IMR-90 (cell line): ENCODE data around the gene MYOM1. TPM values are rescaled to one million over a fixed set of nuclear protein-coding genes. Genes with fewer than 3 reads are reported as not detected.

Experiments used
- ATAC-seq: fragments of 200-7000 bp; cut with Tn5 transposase; 2 replicates; pipeline ENCODE4 v1.9.1; 2020; ENCODE audit warnings: low read depth, mild to moderate bottlenecking, moderate library complexity
- BruUV-seq: library from RNA; stranded (reverse); fragments of 400-500 nt; replicated peaks from 2 replicates; lab custom pipeline; 2021; lab: Mats Ljungman, UMichigan
- CTCF ChIA-PET: fragments of 300-600 bp; formaldehyde crosslinking; extraction: SDS; loops from one replicate; lab custom pipeline; 2021; ENCODE audit warnings: antibody characterized with exemption; lab: Yijun Ruan, JAX
- POLR2A ChIA-PET: fragments of 300-600 bp; sonication (Branson Sonifier 250); formaldehyde crosslinking; loops from one replicate; lab custom pipeline; 2022; ENCODE audit warnings: antibody characterized with exemption; ENCODE audit not compliant: unreplicated experiment; lab: Charles Lee
- DNase-seq: peaks from one replicate; pipeline ENCODE4 v3.0.0; 2013
- H2AFZ ChIP-seq: replicated peaks from 2 replicates; pipeline ENCODE3; 2013; ENCODE audit warnings: low read length, mild to moderate bottlenecking; ENCODE audit not compliant: poor library complexity
- H2AK5ac ChIP-seq: 2 replicates; pipeline ENCODE4 v1.6.1; 2013; ENCODE audit warnings: low read depth, low read length, inconsistent platforms
- H2AK9ac ChIP-seq: replicated peaks from 2 replicates; pipeline ENCODE3; 2013; ENCODE audit warnings: mild to moderate bottlenecking, low read depth, low read length, moderate library complexity; ENCODE audit not compliant: poor library complexity
- H2BK120ac ChIP-seq: 2 replicates; pipeline ENCODE4 v1.6.1; 2013; ENCODE audit warnings: low read depth, low read length, inconsistent platforms
- H2BK15ac ChIP-seq: 3 replicates; pipeline ENCODE4 v1.6.1; 2013; ENCODE audit warnings: low read depth, low read length, inconsistent platforms
- H2BK20ac ChIP-seq: 2 replicates; pipeline ENCODE4 v1.6.1; 2013; ENCODE audit warnings: low read depth, mild to moderate bottlenecking, inconsistent platforms, low read length, moderate library complexity
- H2BK5ac ChIP-seq: 2 replicates; pipeline ENCODE4 v1.6.1; 2013; ENCODE audit warnings: mild to moderate bottlenecking, low read depth, low read length, inconsistent platforms; ENCODE audit not compliant: poor library complexity, severe bottlenecking
- H3K14ac ChIP-seq: replicated peaks from 2 replicates; pipeline ENCODE4 v1.6.1; 2013; ENCODE audit warnings: low read depth, low read length, inconsistent platforms
- H3K18ac ChIP-seq: 2 replicates; pipeline ENCODE4 v1.6.1; 2013; ENCODE audit warnings: low read depth, low read length, control low read depth
- H3K23ac ChIP-seq: 2 replicates; pipeline ENCODE4 v1.6.1; 2013; ENCODE audit warnings: low read depth, low read length, inconsistent platforms
- H3K27ac ChIP-seq: 2 replicates; pipeline ENCODE4 v1.5.1; 2013; ENCODE audit warnings: mild to moderate bottlenecking, control low read depth, low read length; ENCODE audit not compliant: insufficient read depth
- H3K27me3 ChIP-seq: 2 replicates; pipeline ENCODE4 v1.6.1; 2013; ENCODE audit warnings: low read length; ENCODE audit not compliant: control insufficient read depth, insufficient read depth
- H3K36me3 ChIP-seq: 2 replicates; pipeline ENCODE4 v1.6.1; 2013; ENCODE audit warnings: low read length, mixed read lengths; ENCODE audit not compliant: control insufficient read depth, insufficient read depth
- H3K4ac ChIP-seq: 2 replicates; pipeline ENCODE4 v1.6.1; 2013; ENCODE audit warnings: low read depth, low read length, inconsistent platforms
- H3K4me1 ChIP-seq: 2 replicates; pipeline ENCODE4 v1.6.1; 2013; ENCODE audit warnings: low read length, mixed read lengths; ENCODE audit not compliant: control insufficient read depth, insufficient read depth
- H3K4me2 ChIP-seq: 2 replicates; pipeline ENCODE4 v1.6.1; 2013; ENCODE audit warnings: low read depth, mild to moderate bottlenecking, control low read depth, low read length, moderate library complexity
- H3K4me3 ChIP-seq: 2 replicates; pipeline ENCODE4 v1.5.1; 2013; ENCODE audit warnings: low read depth, mild to moderate bottlenecking, control low read depth, low read length, moderate library complexity; ENCODE audit not compliant: insufficient read depth
- H3K56ac ChIP-seq: 2 replicates; pipeline ENCODE4 v1.6.1; 2013; ENCODE audit warnings: low read length, inconsistent platforms; ENCODE audit not compliant: insufficient read depth; ENCODE audit errors: extremely low read depth
- H3K79me1 ChIP-seq, 2 experiments: 2 replicates each; pipeline ENCODE4 v1.6.1; 2013; ENCODE audit warnings: low read length in 2 of 2, inconsistent platforms in 1 of 2, low read depth in 1 of 2
- H3K9ac ChIP-seq: 2 replicates; pipeline ENCODE4 v1.6.1; 2013; ENCODE audit warnings: low read depth, low read length, control low read depth
- H3K9me1 ChIP-seq: 2 replicates; pipeline ENCODE4 v1.6.1; 2013; ENCODE audit warnings: low read length, inconsistent platforms; ENCODE audit not compliant: insufficient read depth
- H3K9me3 ChIP-seq: 2 replicates; pipeline ENCODE4 v1.6.1; 2013; ENCODE audit warnings: low read length; ENCODE audit not compliant: control insufficient read depth, insufficient read depth
- H4K20me1 ChIP-seq: 2 replicates; pipeline ENCODE4 v1.6.1; 2013; ENCODE audit warnings: low read length, inconsistent platforms; ENCODE audit not compliant: insufficient read depth
- H4K5ac ChIP-seq: 2 replicates; pipeline ENCODE4 v1.6.1; 2013; ENCODE audit warnings: mild to moderate bottlenecking, low read depth, low read length, control low read depth
- H4K8ac ChIP-seq, 2 experiments: 2 replicates each; pipeline ENCODE4 v1.6.1; 2013; ENCODE audit warnings: low read depth in 2 of 2, low read length in 2 of 2, control low read depth in 1 of 2, inconsistent platforms in 1 of 2
- H4K91ac ChIP-seq: 2 replicates; pipeline ENCODE4 v1.6.1; 2013; ENCODE audit warnings: low read depth, low read length, inconsistent platforms; ENCODE audit not compliant: insufficient read depth
- BHLHE40 ChIP-seq: fragments of 150-350 bp; IDR thresholded peaks from 2 replicates; pipeline ENCODE4 v1.6.1; 2016; ENCODE audit warnings: mild to moderate bottlenecking, low read depth, low read length
- CEBPB ChIP-seq: IDR thresholded peaks from 2 replicates; pipeline ENCODE4 v1.6.1; 2012; ENCODE audit warnings: low read depth, low read length, improper control_type of control experiment
- CHD1 ChIP-seq: IDR thresholded peaks from 2 replicates; pipeline ENCODE4 v1.6.1; 2012; ENCODE audit warnings: low read depth, low read length, improper control_type of control experiment
- CTCF ChIP-seq: conservative IDR thresholded peaks from 2 replicates; pipeline ENCODE4 v1.5.1; 2012; ENCODE audit warnings: mild to moderate bottlenecking, low read depth, low read length, improper control_type of control experiment
- ELK1 ChIP-seq: fragments of 150-350 bp; IDR thresholded peaks from 2 replicates; pipeline ENCODE4 v1.6.1; 2016; ENCODE audit warnings: low read depth, mild to moderate bottlenecking, low read length, moderate library complexity, borderline replicate concordance
- FOS ChIP-seq: fragments of 150-350 bp; IDR thresholded peaks from 2 replicates; pipeline ENCODE4 v1.6.1; 2016; ENCODE audit warnings: low read depth, low read length
- MAFK ChIP-seq: IDR thresholded peaks from 2 replicates; pipeline ENCODE4 v1.6.1; 2012; ENCODE audit warnings: low read depth, low read length, improper control_type of control experiment
- MAZ ChIP-seq: IDR thresholded peaks from 2 replicates; pipeline ENCODE4 v1.6.1; 2012; ENCODE audit warnings: low read depth, mild to moderate bottlenecking, low read length, improper control_type of control experiment, moderate library complexity, borderline replicate concordance
- MXI1 ChIP-seq: IDR thresholded peaks from 2 replicates; pipeline ENCODE4 v1.6.1; 2012; ENCODE audit warnings: low read depth, mild to moderate bottlenecking, low read length, moderate library complexity, borderline replicate concordance
- NFE2L2 ChIP-seq: fragments of 150-350 bp; IDR thresholded peaks from 2 replicates; pipeline ENCODE4 v1.6.1; 2016; ENCODE audit warnings: low read depth, mild to moderate bottlenecking, low read length
- POLR2A ChIP-seq: IDR thresholded peaks from 2 replicates; pipeline ENCODE4 v1.6.1; 2012; ENCODE audit warnings: mild to moderate bottlenecking, low read depth, low read length
- RAD21 ChIP-seq: IDR thresholded peaks from 2 replicates; pipeline ENCODE4 v1.6.1; 2012; ENCODE audit warnings: low read length, improper control_type of control experiment
- RCOR1 ChIP-seq: IDR thresholded peaks from 2 replicates; pipeline ENCODE4 v1.6.1; 2012; ENCODE audit warnings: mild to moderate bottlenecking, low read length, improper control_type of control experiment; ENCODE audit not compliant: insufficient replicate concordance
- RFX5 ChIP-seq: IDR thresholded peaks from 2 replicates; pipeline ENCODE4 v1.8.0; 2012; ENCODE audit warnings: low read depth, mild to moderate bottlenecking, low read length, moderate library complexity
- SMC3 ChIP-seq: fragments of 150-350 bp; IDR thresholded peaks from 2 replicates; pipeline ENCODE4 v1.6.1; 2016; ENCODE audit warnings: low read depth, mild to moderate bottlenecking, antibody characterized with exemption, low read length, moderate library complexity
- USF2 ChIP-seq: fragments of 150-350 bp; IDR thresholded peaks from 2 replicates; pipeline ENCODE4 v1.6.1; 2017; ENCODE audit warnings: mild to moderate bottlenecking, antibody characterized with exemption, low read length, low read depth
- WGBS, 2 experiments: methylation state at CpG; one replicate each; pipeline versions ENCODE4 v1.1.5 to v1.1.7; 2013; ENCODE audit warnings: missing lambda C conversion rate in 2 of 2; ENCODE audit not compliant: insufficient read length in 1 of 2; ENCODE audit errors: extremely low coverage in 2 of 2; 5-methylcytosine and 5-hydroxymethylcytosine counted together
- dilution Hi-C: fragments of 300-500 bp; cut with HindIII; formaldehyde crosslinking; loops from one replicate; pipeline ENCODE4 v1.14.3; 2018; ENCODE audit warnings: low sequenced_read_pairs; ENCODE audit not compliant: unreplicated experiment
- in situ Hi-C: fragments of 300-500 bp; cut with MboI; formaldehyde crosslinking; loops from 3 replicates; pipeline ENCODE4 v1.14.3; 2019; ENCODE audit warnings: low sequenced_read_pairs, inconsistent platforms, mixed read lengths
- intact Hi-C: fragments of 100-400 bp; cut with micrococcal nuclease; formaldehyde crosslinking; loops from 2 replicates; pipeline ENCODE4 v1.10.0; 2022
- polyA plus RNA-seq, 3 experiments: library from polyadenylated mRNA; depleted of rRNA; stranded (reverse); fragments of >200 nt; gene quantifications; 2 replicates each; pipeline ENCODE4 v1.2.3, GENCODE V29; 2012; ENCODE audit warnings: low replicate concordance in 1 of 3
- total RNA-seq: library from RNA; depleted of rRNA; stranded (reverse); fragments of >200 nt; gene quantifications from 2 replicates; pipeline ENCODE4 v1.2.3, GENCODE V29; 2012

The MYOM1 gene
- total and polyA plus RNA-seq, 2 of the 4 experiments (the other 2 are of a cell fraction) = under 0.01 to 0.10 TPM

- DNase-seq = no peak
Observed at GRCh38 chr18:3111523-3112240, 108.1 kb downstream of the MYOM1 start.

More at GRCh38 chr18:3111523-3112240, 108.1 kb downstream of the MYOM1 start:
- H3K23ac ChIP-seq = no peak overlapping the region
- ChIA-PET CTCF (interaction anchor here (0.7 kb wide), 1 partner anchor 17 kb away, joined by 3 read pairs; no protein-coding TSS in a partner anchor), POLR2A (no interaction called here)
- no peak overlapping the region for H4K5ac ChIP-seq
- H3K27ac ChIP-seq = no peak overlapping the region
- H4K20me1 ChIP-seq = no peaks in the 10 kb centered on the region
- no peak overlapping the region for H2BK15ac ChIP-seq
- no peak for TF ChIP-seq POLR2A
- TF ChIP-seq MAFK = no peak
- TF ChIP-seq SMC3 = no peak
- no peak for TF ChIP-seq RCOR1
- no peak for TF ChIP-seq RAD21
- no peak for TF ChIP-seq ELK1
- no peak for TF ChIP-seq BHLHE40
- no peak for TF ChIP-seq MAZ
- no peak for TF ChIP-seq MXI1
- no peak for TF ChIP-seq CEBPB
- no peak for TF ChIP-seq CHD1
- no peak for TF ChIP-seq FOS
- no peak for TF ChIP-seq USF2
- TF ChIP-seq CTCF = no peak
- TF ChIP-seq RFX5 = no peak
- TF ChIP-seq NFE2L2 = no peak
- no peak overlapping the region for H2AK9ac ChIP-seq
- no peak overlapping the region for H3K56ac ChIP-seq
- WGBS, 2 experiments = no CpG with 5 or more reads among the region's 6 CpGs
- H2AK5ac ChIP-seq = no peak overlapping the region
- H2BK5ac ChIP-seq = no peak overlapping the region
- H3K9me3 ChIP-seq = no peaks in the 10 kb centered on the region
- no peaks in the 10 kb centered on the region for H3K9me1 ChIP-seq
- H3K4me2 ChIP-seq = no peak overlapping the region
- BruUV-seq = no TSS peak
- 0 out of 2 replicates have a peak, but pooled peaks have one; percentile 14 for ATAC-seq
- H4K91ac ChIP-seq = no peak overlapping the region
- H2BK20ac ChIP-seq = no peak overlapping the region
- in situ Hi-C loops (no loop called here), dilution Hi-C loops (no loop called here), intact Hi-C loops (no loop called here)
- H3K18ac ChIP-seq = no peak overlapping the region
- H2AFZ ChIP-seq = no peak overlapping the region
- H3K4me1 ChIP-seq = no peaks in the 10 kb centered on the region
- H3K79me1 ChIP-seq = no peaks in the 10 kb centered on the region
- H3K14ac ChIP-seq = no peak overlapping the region
- no peak overlapping the region for H2BK120ac ChIP-seq
- no peak overlapping the region for H3K4ac ChIP-seq
- H3K4me3 ChIP-seq = no peak overlapping the region
- H4K8ac ChIP-seq = no peak overlapping the region
- H3K9ac ChIP-seq = no peak overlapping the region
- H3K27me3 ChIP-seq = peaks cover 4% of the 10 kb centered on the region; the same call in 1 of the 2 replicates
- H3K36me3 ChIP-seq = no peaks in the 10 kb centered on the region
